ENCODE results near the gene NME8. TPM values are rescaled to one million over a fixed set of nuclear protein-coding genes. Genes with fewer than 3 reads are reported as not detected.
A peak's percentile ranks its signal among the peaks of the same experiment; 100 is the strongest.

Gene NME8
- total and polyA plus RNA-seq, 7 experiments from 2014 or later: 2.7 to 5.5 TPM; not detected in 5

DNA sequence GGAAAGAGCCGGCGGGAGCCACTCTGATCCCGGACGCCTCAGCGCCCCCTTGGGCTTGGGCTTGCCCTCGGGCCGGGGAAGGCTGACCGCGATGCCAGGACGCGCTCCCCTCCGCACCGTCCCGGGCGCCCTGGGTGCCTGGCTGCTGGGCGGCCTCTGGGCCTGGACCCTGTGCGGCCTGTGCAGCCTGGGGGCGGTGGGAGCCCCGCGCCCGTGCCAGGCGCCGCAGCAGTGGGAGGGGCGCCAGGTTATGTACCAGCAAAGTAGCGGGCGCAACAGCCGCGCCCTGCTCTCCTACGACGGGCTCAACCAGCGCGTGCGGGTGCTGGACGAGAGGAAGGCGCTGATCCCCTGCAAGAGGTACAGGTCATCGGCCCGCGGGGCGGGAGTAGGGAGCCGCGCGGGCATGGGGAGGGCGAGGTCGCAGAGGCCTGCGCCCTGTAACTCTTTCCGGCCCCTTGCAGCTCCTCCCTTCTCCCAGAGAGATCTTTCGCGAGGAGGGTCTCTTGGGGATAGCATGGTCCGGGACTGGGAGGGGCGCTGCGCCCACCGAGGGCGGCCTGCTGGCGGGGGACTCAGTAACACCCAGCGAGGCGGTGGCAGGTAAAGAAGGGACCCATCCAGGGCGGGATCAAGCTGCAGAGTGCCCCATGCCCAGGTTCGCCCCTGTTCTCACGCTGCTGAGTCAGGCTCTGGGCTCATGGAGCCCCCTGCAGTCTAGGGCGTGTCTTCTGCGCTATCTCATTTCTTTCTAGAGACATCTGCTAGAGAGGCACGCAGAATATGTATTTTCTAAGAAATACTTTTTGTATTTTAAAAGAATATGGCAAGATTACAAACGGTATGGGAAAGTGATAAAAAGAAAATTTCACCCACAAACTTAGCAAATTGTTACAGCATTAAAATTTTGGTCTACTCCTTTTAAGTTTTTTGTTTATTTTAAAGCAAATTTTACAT, 72.7 kb downstream of the NME8 start:
- CTCF ChIA-PET: no interaction called here
- peak overlapping the region; percentile 46 for H3K4me3 ChIP-seq (ENCODE audit: low read length)
- intact Hi-C loops (cut with micrococcal nuclease): no loop called here
- ATAC-seq: peak; percentile 49
- DNase-seq: peak in 1 of 9 donors; percentile 5
- H3K9me3 ChIP-seq (ENCODE audit: control insufficient read depth in 2 of 3, low read length in 3 of 3): no peaks in the 10 kb centered on the region
- Mint-ChIP-seq H3K27ac (no peak overlapping the region), H3K36me3 (peaks cover 0 to 18% (median 0%) of the 10 kb centered on the region in 5 donors), H3K4me3 (peak overlapping the region; percentile 51 to 91 (median 81)), H3K9me3 (peaks cover 0 to 10% (median 5%) of the 10 kb centered on the region in 11 donors), H3K27me3 (peaks cover 45 to 62% (median 56%) of the 10 kb centered on the region in 5 donors), H3K4me1 (peaks cover 5 to 27% (median 20%) of the 10 kb centered on the region in 7 donors)
- no peaks in the 10 kb centered on the region for H3K4me1 ChIP-seq (ENCODE audit: control insufficient read depth in 2 of 2, insufficient read depth in 2 of 2, low read length in 2 of 2)
- H3K36me3 ChIP-seq (ENCODE audit: control insufficient read depth in 2 of 3, insufficient read depth in 3 of 3, low read length in 3 of 3): no peaks in the 10 kb centered on the region
- no peak overlapping the region for H3K27ac ChIP-seq (ENCODE audit: low read depth, low read length)
- H3K27me3 ChIP-seq (ENCODE audit: control insufficient read depth in 2 of 2, insufficient read depth in 2 of 2, low read length in 2 of 2): peaks cover 0 to 4% of the 10 kb centered on the region in 2 donors
- POLR2A ChIA-PET: no interaction called here

GRCh38 chr7:37921876-37922275, 73.5 kb downstream of the NME8 start:
- Mint-ChIP-seq H3K9me3 (peaks cover 0 to 10% (median 8%) of the 10 kb centered on the region in 11 donors), H3K4me1 (peaks cover 5 to 25% (median 16%) of the 10 kb centered on the region in 7 donors), H3K27ac (no peak overlapping the region), H3K27me3 (peaks cover 45 to 59% (median 56%) of the 10 kb centered on the region in 5 donors), H3K4me3 (peak overlapping the region in 6 of 10 donors; percentile 8 to 83 (median 36)), H3K36me3 (peaks cover 0 to 18% (median 0%) of the 10 kb centered on the region in 5 donors)
- intact Hi-C loops (cut with micrococcal nuclease): no loop called here
- Histone ChIP-seq H3K4me1 (ENCODE audit: control insufficient read depth in 2 of 2, insufficient read depth in 2 of 2, low read length in 2 of 2) (no peaks in the 10 kb centered on the region), H3K36me3 (ENCODE audit: control insufficient read depth in 2 of 3, insufficient read depth in 3 of 3, low read length in 3 of 3) (no peaks in the 10 kb centered on the region), H3K27ac (ENCODE audit: low read depth, low read length) (no peak overlapping the region), H3K4me3 (ENCODE audit: low read length) (no peak overlapping the region), H3K27me3 (ENCODE audit: control insufficient read depth in 2 of 2, insufficient read depth in 2 of 2, low read length in 2 of 2) (peaks cover 0 to 4% of the 10 kb centered on the region in 2 donors), H3K9me3 (ENCODE audit: control insufficient read depth in 2 of 3, low read length in 3 of 3) (no peaks in the 10 kb centered on the region)
- ChIA-PET CTCF (no interaction called here), POLR2A (no interaction called here)
- no peak for DNase-seq
- ATAC-seq: no peak

DNA sequence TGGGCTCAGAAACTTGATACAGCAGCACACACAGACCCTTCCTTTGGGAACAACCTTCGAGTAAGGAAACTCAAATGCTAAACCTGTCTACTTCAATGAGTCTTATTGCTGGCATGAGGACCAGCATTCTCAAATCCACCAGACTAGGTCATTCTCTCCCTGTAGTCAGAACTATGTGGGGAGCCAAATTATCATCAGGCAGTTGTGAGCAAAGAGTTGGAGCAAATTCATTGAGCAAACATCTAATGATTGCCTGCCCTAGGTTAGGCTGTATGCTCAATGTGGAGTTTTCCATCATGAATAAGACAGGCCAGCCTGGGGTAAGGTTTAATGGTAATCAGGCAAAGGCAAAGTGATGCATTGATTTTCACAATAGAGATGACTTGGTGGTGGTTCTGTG, 75.6 kb downstream of the NME8 start:
- Mint-ChIP-seq H3K27me3 (peaks cover 33 to 46% (median 38%) of the 10 kb centered on the region in 5 donors), H3K4me1 (peaks cover 5 to 15% (median 8%) of the 10 kb centered on the region in 7 donors), H3K9me3 (peaks cover 0 to 10% (median 7%) of the 10 kb centered on the region in 11 donors), H3K27ac (no peak overlapping the region), H3K36me3 (peaks cover 0 to 18% (median 0%) of the 10 kb centered on the region in 5 donors), H3K4me3 (no peak overlapping the region)
- intact Hi-C loops (cut with micrococcal nuclease): no loop called here
- H3K36me3 ChIP-seq (ENCODE audit: control insufficient read depth in 2 of 3, insufficient read depth in 3 of 3, low read length in 3 of 3): no peaks in the 10 kb centered on the region
- no peak for ATAC-seq
- no peaks in the 10 kb centered on the region for H3K9me3 ChIP-seq (ENCODE audit: control insufficient read depth in 2 of 3, low read length in 3 of 3)
- peaks cover 0 to 4% of the 10 kb centered on the region in 2 donors for H3K27me3 ChIP-seq (ENCODE audit: control insufficient read depth in 2 of 2, insufficient read depth in 2 of 2, low read length in 2 of 2)
- no peaks in the 10 kb centered on the region for H3K4me1 ChIP-seq (ENCODE audit: control insufficient read depth in 2 of 2, insufficient read depth in 2 of 2, low read length in 2 of 2)
- H3K4me3 ChIP-seq (ENCODE audit: low read length): no peak overlapping the region
- H3K27ac ChIP-seq (ENCODE audit: low read depth, low read length): no peak overlapping the region
- no peak for DNase-seq
- CTCF ChIA-PET: no interaction called here
- POLR2A ChIA-PET: no interaction called here

DNA sequence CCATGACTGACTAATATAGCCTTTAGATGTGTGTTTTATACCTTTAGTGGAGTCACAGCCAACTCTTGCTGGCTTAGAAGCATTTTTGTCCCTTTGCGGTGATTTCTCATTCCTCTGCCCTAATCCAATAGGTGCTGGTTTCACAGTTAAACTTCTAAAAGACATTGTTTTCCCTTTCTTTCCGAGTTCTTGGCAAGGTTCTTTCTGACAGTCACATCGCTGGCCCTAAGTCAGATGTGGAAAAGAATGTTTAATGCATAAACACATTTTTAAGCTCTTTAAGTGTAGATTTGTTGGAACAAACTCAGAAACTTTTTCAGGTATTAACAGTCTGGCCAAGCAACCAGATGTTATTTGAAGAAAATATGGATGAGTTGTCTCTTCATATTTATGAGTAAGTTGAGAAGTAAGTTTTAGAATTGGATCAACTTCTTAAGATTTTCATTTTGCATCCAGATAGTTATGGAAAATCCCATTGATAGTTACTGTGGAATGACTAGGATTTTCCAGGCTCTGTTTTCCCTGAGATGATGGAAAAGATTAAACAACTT, 76.2 kb downstream of the NME8 start:
- ChIA-PET CTCF (no interaction called here), POLR2A (no interaction called here)
- Mint-ChIP-seq H3K4me3 (no peak overlapping the region), H3K9me3 (peaks cover 0 to 10% (median 6%) of the 10 kb centered on the region in 11 donors), H3K36me3 (peaks cover 0 to 15% (median 0%) of the 10 kb centered on the region in 5 donors), H3K27ac (no peak overlapping the region), H3K4me1 (peaks cover 5 to 15% (median 8%) of the 10 kb centered on the region in 7 donors), H3K27me3 (peaks cover 27 to 40% (median 32%) of the 10 kb centered on the region in 5 donors)
- Histone ChIP-seq H3K4me3 (ENCODE audit: low read length) (no peak overlapping the region), H3K9me3 (ENCODE audit: control insufficient read depth in 2 of 3, low read length in 3 of 3) (no peaks in the 10 kb centered on the region), H3K27ac (ENCODE audit: low read depth, low read length) (no peak overlapping the region), H3K36me3 (ENCODE audit: control insufficient read depth in 2 of 3, insufficient read depth in 3 of 3, low read length in 3 of 3) (no peaks in the 10 kb centered on the region), H3K4me1 (ENCODE audit: control insufficient read depth in 2 of 2, insufficient read depth in 2 of 2, low read length in 2 of 2) (no peaks in the 10 kb centered on the region), H3K27me3 (ENCODE audit: control insufficient read depth in 2 of 2, insufficient read depth in 2 of 2, low read length in 2 of 2) (peaks cover 0 to 4% of the 10 kb centered on the region in 2 donors)
- intact Hi-C loops (cut with micrococcal nuclease): no loop called here
- ATAC-seq (no peak), DNase-seq (no peak)

GRCh38 chr7:37925620-37926019, 77.2 kb downstream of the NME8 start:
- ChIA-PET POLR2A (no interaction called here), CTCF (no interaction called here)
- Mint-ChIP-seq H3K27ac (no peak overlapping the region), H3K9me3 (peaks cover 0 to 10% (median 5%) of the 10 kb centered on the region in 11 donors), H3K4me1 (peaks cover 0 to 6% (median 5%) of the 10 kb centered on the region in 7 donors), H3K4me3 (no peak overlapping the region), H3K36me3 (peaks cover 0 to 6% (median 0%) of the 10 kb centered on the region in 5 donors), H3K27me3 (peaks cover 16 to 39% (median 23%) of the 10 kb centered on the region in 5 donors)
- H3K4me3 ChIP-seq (ENCODE audit: low read length): no peak overlapping the region
- ATAC-seq: no peak
- no peak for DNase-seq
- no peaks in the 10 kb centered on the region for H3K36me3 ChIP-seq (ENCODE audit: control insufficient read depth in 2 of 3, insufficient read depth in 3 of 3, low read length in 3 of 3)
- intact Hi-C loops (cut with micrococcal nuclease): no loop called here
- H3K4me1 ChIP-seq (ENCODE audit: control insufficient read depth in 2 of 2, insufficient read depth in 2 of 2, low read length in 2 of 2): no peaks in the 10 kb centered on the region
- H3K27me3 ChIP-seq (ENCODE audit: control insufficient read depth in 2 of 2, insufficient read depth in 2 of 2, low read length in 2 of 2): peaks cover 0 to 4% of the 10 kb centered on the region in 2 donors
- no peaks in the 10 kb centered on the region for H3K9me3 ChIP-seq (ENCODE audit: control insufficient read depth in 2 of 3, low read length in 3 of 3)
- no peak overlapping the region for H3K27ac ChIP-seq (ENCODE audit: low read depth, low read length)

DNA sequence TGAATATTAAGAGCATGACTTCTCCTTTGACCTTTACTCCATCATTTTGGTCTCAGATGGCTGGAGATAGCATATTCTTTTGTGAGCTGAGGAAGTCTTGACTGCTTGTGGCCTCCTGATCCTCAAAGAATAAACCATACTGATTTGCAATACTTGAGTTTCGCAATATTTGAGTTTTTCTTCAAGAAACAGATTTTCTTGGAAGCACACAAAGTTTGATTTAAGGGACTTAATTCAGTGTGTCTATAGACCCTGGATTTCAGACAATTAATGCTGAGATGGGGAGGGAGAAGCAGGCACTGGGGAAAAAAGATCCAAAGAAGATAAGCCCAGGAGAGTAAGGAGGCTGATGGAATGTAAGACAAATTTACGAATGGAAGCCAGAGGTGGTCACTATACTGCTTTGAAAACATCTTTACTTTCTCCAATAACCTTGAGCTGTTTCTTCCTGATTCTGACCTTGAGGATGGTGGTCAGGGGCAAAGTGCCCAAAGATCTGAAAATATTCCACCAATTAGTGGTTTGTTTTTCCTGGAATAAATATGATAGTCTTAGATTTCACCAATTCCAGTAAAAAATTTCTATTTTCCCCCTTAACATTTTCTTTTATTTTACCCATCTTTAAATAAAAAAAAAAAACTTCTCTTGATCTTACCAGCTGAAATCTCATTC, 79.5 kb downstream of the NME8 start:
- intact Hi-C loops (cut with micrococcal nuclease): no loop called here
- H3K9me3 ChIP-seq (ENCODE audit: control insufficient read depth in 2 of 3, low read length in 3 of 3): no peaks in the 10 kb centered on the region
- ATAC-seq (no peak), DNase-seq (no peak)
- H3K4me3 Mint-ChIP-seq: no peak overlapping the region
- H3K27ac ChIP-seq (ENCODE audit: low read depth, low read length): no peak overlapping the region
- ChIA-PET POLR2A (no interaction called here), CTCF (no interaction called here)
- H3K36me3 Mint-ChIP-seq: peaks cover 0 to 3% (median 0%) of the 10 kb centered on the region in 5 donors
- no peaks in the 10 kb centered on the region for H3K4me1 ChIP-seq (ENCODE audit: control insufficient read depth in 2 of 2, insufficient read depth in 2 of 2, low read length in 2 of 2)
- peaks cover 4 to 26% (median 10%) of the 10 kb centered on the region in 5 donors for H3K27me3 Mint-ChIP-seq
- H3K27ac Mint-ChIP-seq: no peak overlapping the region
- no peaks in the 10 kb centered on the region for H3K36me3 ChIP-seq (ENCODE audit: control insufficient read depth in 2 of 3, insufficient read depth in 3 of 3, low read length in 3 of 3)
- H3K4me3 ChIP-seq (ENCODE audit: low read length): no peak overlapping the region
- H3K27me3 ChIP-seq (ENCODE audit: control insufficient read depth in 2 of 2, insufficient read depth in 2 of 2, low read length in 2 of 2): peaks cover 0 to 4% of the 10 kb centered on the region in 2 donors
- peaks cover 0 to 10% (median 6%) of the 10 kb centered on the region in 11 donors for H3K9me3 Mint-ChIP-seq
- H3K4me1 Mint-ChIP-seq: no peaks in the 10 kb centered on the region
